OCI-LY3 (cell line): ENCODE results near the gene TMEM198.
A peak's percentile ranks its signal among the peaks of the same experiment; 100 is the strongest.

Source experiments
- H2AFZ ChIP-seq: fragments of 200-600, 300-600 bp; shearing (Covaris generic); 2 replicates; pipeline ENCODE4 v1.6.0; 2014; ENCODE audit warnings: antibody characterized with exemption, low read depth, low read length
- H3K27ac ChIP-seq: fragments of 200-600, 300-600 bp; sonication (generic); 2 replicates; pipeline ENCODE4 v1.5.1; 2014; ENCODE audit warnings: mild to moderate bottlenecking, low read length, moderate library complexity, mixed read lengths
- H3K27me3 ChIP-seq: fragments of 200-600, 300-600 bp; sonication (generic); 2 replicates; pipeline ENCODE4 v1.6.1; 2014; ENCODE audit warnings: low read depth, low read length, mixed read lengths
- H3K36me3 ChIP-seq: fragments of 200-600, 300-600 bp; sonication (generic); replicated peaks from 2 replicates; pipeline ENCODE3; 2014; ENCODE audit warnings: low read depth, low read length, mixed read lengths
- H3K4me1 ChIP-seq: fragments of 300-600, 200-600 bp; sonication (generic); 2 replicates; pipeline ENCODE4 v1.6.1; 2014; ENCODE audit warnings: low read length, mixed read lengths
- H3K4me2 ChIP-seq: fragments of 200-600, 300-600 bp; sonication (generic); 2 replicates; pipeline ENCODE4 v1.6.1; 2014; ENCODE audit warnings: low read length, mixed read lengths
- H3K4me3 ChIP-seq: fragments of 300-600, 200-600 bp; sonication (generic); 2 replicates; pipeline ENCODE4 v1.5.1; 2014; ENCODE audit warnings: antibody characterized with exemption, mild to moderate bottlenecking, low read length, moderate library complexity
- H3K79me2 ChIP-seq: fragments of 300-600, 200-600 bp; shearing (Covaris generic); 2 replicates; pipeline ENCODE4 v1.6.1; 2014; ENCODE audit warnings: mild to moderate bottlenecking, low read length, mixed read lengths
- H3K9ac ChIP-seq: fragments of 300-600, 200-600 bp; shearing (Covaris generic); 2 replicates; pipeline ENCODE4 v1.6.0; 2014; ENCODE audit warnings: mild to moderate bottlenecking, low read length, moderate library complexity
- H3K9me3 ChIP-seq: fragments of 200-600, 300-600 bp; shearing (Covaris generic); 2 replicates; pipeline ENCODE4 v1.6.1; 2014; ENCODE audit warnings: low read length, mixed read lengths; ENCODE audit not compliant: insufficient read depth
- H4K20me1 ChIP-seq: fragments of 200-600, 300-600 bp; sonication (generic); 2 replicates; pipeline ENCODE4 v1.6.1; 2016; ENCODE audit warnings: low read length, mixed read lengths; ENCODE audit not compliant: insufficient read depth
- EZH2phosphoT487 ChIP-seq: fragments of 200-600 bp; shearing (Covaris generic); IDR thresholded peaks from 2 replicates; pipeline ENCODE4 v1.6.1; 2018; ENCODE audit warnings: antibody characterized with exemption, mixed run types, low read depth
- TF ChIP-seq, protein P1 (sequence below): fragments of 200-600, 300-600 bp; sonication (generic); IDR thresholded peaks from 2 replicates; pipeline ENCODE4 v1.5.1; 2014; ENCODE audit warnings: antibody characterized with exemption, low read length, low read depth

Gene TMEM198

DNA sequence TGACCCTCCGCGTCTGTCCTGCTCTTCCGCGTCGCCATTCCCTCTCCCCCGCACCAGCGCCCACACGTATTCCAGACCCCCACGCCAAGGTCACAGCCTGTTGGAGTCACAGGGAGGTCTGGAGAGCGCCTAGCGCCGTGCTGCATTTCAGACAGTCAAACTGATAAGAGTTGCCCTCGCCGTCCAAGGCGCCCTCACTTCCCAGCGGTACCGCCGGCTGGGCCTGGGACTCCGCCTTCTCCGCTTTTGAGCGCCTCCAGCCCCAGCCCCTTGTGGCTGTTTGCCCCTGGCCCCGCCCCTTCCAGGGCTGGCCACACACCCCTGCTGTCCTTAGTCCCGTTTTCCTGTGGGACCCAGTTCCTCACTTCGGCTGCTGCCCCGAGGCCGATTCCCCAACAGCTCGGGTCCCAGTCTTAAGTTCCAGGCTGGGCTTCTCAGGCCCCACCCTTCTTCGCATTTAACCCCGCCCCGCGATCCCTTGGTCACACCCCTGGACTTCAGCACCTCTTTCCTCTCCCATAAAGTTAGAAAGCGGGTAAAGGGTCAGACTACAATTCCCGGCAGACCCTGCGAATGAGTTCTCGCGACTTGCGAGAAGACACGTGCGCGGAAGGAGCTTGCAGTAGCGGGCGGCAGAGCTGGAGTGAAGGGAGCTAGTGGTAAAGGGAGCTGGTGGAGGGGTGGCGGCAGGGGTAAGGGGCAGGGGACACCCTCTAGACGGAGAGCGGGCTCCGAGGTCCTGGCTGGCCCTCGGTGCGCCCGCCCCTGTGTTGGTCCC lies 45.4 kb upstream of the TMEM198 start, which contains the start of gene GMPPA:
Gene GMPPA (plus strand): TSS at position 612 of the 778 bp plus-strand sequence. CDS start 1,085 bp downstream, outside the sequence.
- no peak for TF ChIP-seq EZH2phosphoT487
- TF ChIP-seq, protein P1, sequence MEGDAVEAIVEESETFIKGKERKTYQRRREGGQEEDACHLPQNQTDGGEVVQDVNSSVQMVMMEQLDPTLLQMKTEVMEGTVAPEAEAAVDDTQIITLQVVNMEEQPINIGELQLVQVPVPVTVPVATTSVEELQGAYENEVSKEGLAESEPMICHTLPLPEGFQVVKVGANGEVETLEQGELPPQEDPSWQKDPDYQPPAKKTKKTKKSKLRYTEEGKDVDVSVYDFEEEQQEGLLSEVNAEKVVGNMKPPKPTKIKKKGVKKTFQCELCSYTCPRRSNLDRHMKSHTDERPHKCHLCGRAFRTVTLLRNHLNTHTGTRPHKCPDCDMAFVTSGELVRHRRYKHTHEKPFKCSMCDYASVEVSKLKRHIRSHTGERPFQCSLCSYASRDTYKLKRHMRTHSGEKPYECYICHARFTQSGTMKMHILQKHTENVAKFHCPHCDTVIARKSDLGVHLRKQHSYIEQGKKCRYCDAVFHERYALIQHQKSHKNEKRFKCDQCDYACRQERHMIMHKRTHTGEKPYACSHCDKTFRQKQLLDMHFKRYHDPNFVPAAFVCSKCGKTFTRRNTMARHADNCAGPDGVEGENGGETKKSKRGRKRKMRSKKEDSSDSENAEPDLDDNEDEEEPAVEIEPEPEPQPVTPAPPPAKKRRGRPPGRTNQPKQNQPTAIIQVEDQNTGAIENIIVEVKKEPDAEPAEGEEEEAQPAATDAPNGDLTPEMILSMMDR, result no peak

DNA sequence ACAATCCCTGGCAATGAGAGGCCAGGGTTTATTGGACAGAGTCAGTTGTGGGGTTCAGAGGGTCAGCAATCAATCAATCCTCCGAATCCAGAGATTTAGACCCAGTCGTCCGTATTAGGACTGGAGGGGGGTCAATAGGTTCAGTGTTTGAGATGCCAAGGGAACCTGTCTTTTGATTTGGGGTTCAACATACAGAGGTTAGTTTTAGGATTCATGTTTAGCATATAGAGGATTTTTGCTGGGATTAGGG lies 44.8 kb upstream of the TMEM198 start:
- Histone ChIP-seq H2AFZ (no peak overlapping the region), H3K4me3 (peak overlapping the region; percentile 98), H3K9ac (peak overlapping the region; percentile 88), H4K20me1 (no peaks in the 10 kb centered on the region), H3K4me2 (peak overlapping the region; percentile 91), H3K27ac (no peak overlapping the region), H3K9me3 (no peaks in the 10 kb centered on the region), H3K36me3 (no peaks in the 10 kb centered on the region), H3K27me3 (peaks cover 8% of the 10 kb centered on the region; the same call in 1 of the 2 replicates), H3K4me1 (peaks cover 11% of the 10 kb centered on the region), H3K79me2 (peaks cover 11% of the 10 kb centered on the region)
- no peak for TF ChIP-seq EZH2phosphoT487
- TF ChIP-seq, protein P1, result no peak

More for the DNA sequence above, 45.4 kb upstream of the TMEM198 start, which contains the start of gene GMPPA:
- Histone ChIP-seq H3K27ac (peak within 1 kb of the TSS; percentile 29; the same call in 1 of the 2 replicates), H3K9me3 (no peaks in the 10 kb centered on the region), H4K20me1 (no peaks in the 10 kb centered on the region), H3K36me3 (no peaks in the 10 kb centered on the region), H3K79me2 (peaks cover 11% of the 10 kb centered on the region), H3K4me1 (peaks cover 11% of the 10 kb centered on the region), H3K9ac (peak within 1 kb of the TSS; percentile 88), H3K4me2 (peak within 1 kb of the TSS; percentile 91), H2AFZ (peak within 1 kb of the TSS; percentile 64; the same call in 1 of the 2 replicates), H3K4me3 (peak within 1 kb of the TSS; percentile 98), H3K27me3 (peaks cover 8% of the 10 kb centered on the region; the same call in 1 of the 2 replicates)

DNA sequence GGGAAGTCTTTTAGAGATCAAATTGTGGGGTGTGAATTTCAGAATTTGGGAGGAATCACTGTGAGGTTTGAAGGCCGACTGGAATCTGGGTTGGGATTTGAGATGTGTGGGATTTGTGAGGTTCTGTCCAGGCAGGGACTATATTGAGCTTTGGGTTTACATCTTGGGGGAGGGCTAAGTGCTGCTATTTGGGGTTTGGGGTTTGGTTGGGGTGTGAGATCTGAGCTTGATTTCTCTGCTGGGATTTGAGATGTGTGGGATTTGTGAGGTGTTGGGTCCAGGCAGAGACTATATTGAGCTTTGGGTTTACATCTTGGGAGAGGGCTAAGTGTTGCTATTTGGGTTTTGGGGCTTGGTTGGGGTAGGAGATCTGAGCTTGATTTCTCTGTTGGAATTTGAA lies 44.3 kb upstream of the TMEM198 start:
- H3K4me3 ChIP-seq, result peak overlapping the region; percentile 98
- H3K4me2 ChIP-seq, result peak overlapping the region; percentile 91
- no peak overlapping the region for H2AFZ ChIP-seq
- H3K9me3 ChIP-seq, result no peaks in the 10 kb centered on the region
- TF ChIP-seq, protein P1, result no peak
- no peak for TF ChIP-seq EZH2phosphoT487
- peak overlapping the region; percentile 88 for H3K9ac ChIP-seq
- H3K36me3 ChIP-seq, result no peaks in the 10 kb centered on the region
- H3K79me2 ChIP-seq, result peaks cover 11% of the 10 kb centered on the region
- H4K20me1 ChIP-seq, result no peaks in the 10 kb centered on the region
- peaks cover 11% of the 10 kb centered on the region for H3K4me1 ChIP-seq
- H3K27me3 ChIP-seq, result peaks cover 7% of the 10 kb centered on the region; the same call in 1 of the 2 replicates
- no peak overlapping the region for H3K27ac ChIP-seq

DNA sequence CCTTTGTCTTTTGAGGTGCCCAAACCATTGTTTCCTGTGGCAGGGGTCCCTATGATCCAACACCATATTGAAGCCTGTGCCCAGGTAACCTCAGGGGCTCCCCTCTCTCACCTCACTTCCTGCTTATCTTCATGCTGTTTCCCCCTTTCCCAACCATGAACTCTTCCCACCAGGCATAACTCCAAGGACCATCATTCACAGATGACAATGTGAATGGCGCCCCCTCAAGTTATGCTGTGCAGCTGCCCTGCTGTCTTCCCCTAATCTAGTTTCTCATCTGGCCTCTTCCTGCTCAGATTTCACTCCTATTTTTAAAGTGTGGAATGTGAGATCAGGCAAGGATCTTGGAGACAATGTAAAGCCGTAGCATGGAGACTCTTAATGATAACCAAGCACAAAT lies 43.7 kb upstream of the TMEM198 start:
- Histone ChIP-seq H3K27me3 (peaks cover 1% of the 10 kb centered on the region; the same call in 1 of the 2 replicates), H3K9me3 (no peaks in the 10 kb centered on the region), H3K4me3 (peak overlapping the region; percentile 98; the same call in 1 of the 2 replicates), H3K27ac (no peak overlapping the region), H3K4me1 (peaks cover 11% of the 10 kb centered on the region), H3K4me2 (peak overlapping the region; percentile 91), H3K9ac (no peak overlapping the region), H3K36me3 (no peaks in the 10 kb centered on the region), H2AFZ (no peak overlapping the region), H3K79me2 (peaks cover 11% of the 10 kb centered on the region), H4K20me1 (no peaks in the 10 kb centered on the region)
- no peak for TF ChIP-seq EZH2phosphoT487
- TF ChIP-seq, protein P1, result peak; percentile 14; the same call in 1 of the 2 replicates
